Astrocyte (in vitro differentiated cells and primary cell): ENCODE data around the gene AFF2. TPM values are rescaled to one million over a fixed set of nuclear protein-coding genes. Genes with fewer than 3 reads are reported as not detected.
A peak's percentile ranks its signal among the peaks of the same experiment; 100 is the strongest.

Source experiments
- DNase-seq: peaks from one replicate; pipeline ENCODE4 v3.0.0-alpha.2; 2010; ENCODE audit warnings: low read depth
- FAIRE-seq: peaks from 2 replicates; lab custom pipeline; 2011; peaks lifted over from hg19 to GRCh38; lab: Jason Lieb, UNC
- H2AFZ ChIP-seq: 2 replicates; pipeline ENCODE4 v1.6.0; 2012; ENCODE audit warnings: low read depth, low read length, inconsistent platforms
- H3K27ac ChIP-seq: 2 replicates; pipeline ENCODE4 v1.5.1; 2011; ENCODE audit warnings: low read depth, low read length, inconsistent platforms
- H3K27me3 ChIP-seq: 2 replicates; pipeline ENCODE4 v1.6.0; 2011; ENCODE audit warnings: low read length, inconsistent platforms; ENCODE audit not compliant: insufficient read depth
- H3K36me3 ChIP-seq: 2 replicates; pipeline ENCODE4 v1.5.1; 2011; ENCODE audit warnings: low read length, inconsistent platforms; ENCODE audit not compliant: insufficient read depth
- H3K4me1 ChIP-seq: 2 replicates; pipeline ENCODE4 v1.5.1; 2011; ENCODE audit warnings: low read length, inconsistent platforms; ENCODE audit not compliant: insufficient read depth
- H3K4me2 ChIP-seq: 2 replicates; pipeline ENCODE4 v1.6.0; 2012; ENCODE audit warnings: low read length, inconsistent platforms
- H3K4me3 ChIP-seq: 2 replicates; pipeline ENCODE4 v1.5.1; 2011; ENCODE audit warnings: low read depth, mild to moderate bottlenecking, low read length, inconsistent platforms; ENCODE audit not compliant: insufficient read depth
- H3K79me2 ChIP-seq: 2 replicates; pipeline ENCODE4 v1.6.0; 2012; ENCODE audit warnings: mild to moderate bottlenecking, low read length, inconsistent platforms; ENCODE audit not compliant: insufficient read depth
- H3K9ac ChIP-seq: 2 replicates; pipeline ENCODE4 v1.6.0; 2012; ENCODE audit warnings: mild to moderate bottlenecking, low read length, inconsistent platforms
- H3K9me3 ChIP-seq: 2 replicates; pipeline ENCODE4 v1.5.1; 2012; ENCODE audit warnings: low read depth, mild to moderate bottlenecking, low read length, inconsistent platforms; ENCODE audit not compliant: insufficient read depth
- H4K20me1 ChIP-seq: 2 replicates; pipeline ENCODE4 v1.6.0; 2012; ENCODE audit warnings: low read length, inconsistent platforms; ENCODE audit not compliant: insufficient read depth
- H3K27ac Mint-ChIP-seq: one replicate; pipeline ENCODE4 v1.8.0; 2021; ENCODE audit warnings: mild to moderate bottlenecking, mixed read lengths; ENCODE audit not compliant: unreplicated experiment
- H3K27me3 Mint-ChIP-seq: one replicate; pipeline ENCODE4 v1.8.0; 2021; ENCODE audit warnings: low read depth, mixed read lengths; ENCODE audit not compliant: unreplicated experiment
- H3K36me3 Mint-ChIP-seq: one replicate; pipeline ENCODE4 v1.8.0; 2021; ENCODE audit warnings: low read depth, mixed read lengths; ENCODE audit not compliant: unreplicated experiment
- H3K4me1 Mint-ChIP-seq: one replicate; pipeline ENCODE4 v1.8.0; 2021; ENCODE audit warnings: low read depth, mixed read lengths; ENCODE audit not compliant: unreplicated experiment
- H3K4me3 Mint-ChIP-seq: one replicate; pipeline ENCODE4 v1.8.0; 2021; ENCODE audit warnings: mild to moderate bottlenecking, moderate library complexity, mixed read lengths; ENCODE audit not compliant: unreplicated experiment
- H3K9me3 Mint-ChIP-seq: one replicate; pipeline ENCODE4 v1.8.0; 2021; ENCODE audit warnings: mild to moderate bottlenecking, mixed read lengths; ENCODE audit not compliant: unreplicated experiment
- CTCF ChIP-seq: IDR thresholded peaks from 2 replicates; pipeline ENCODE4 v1.5.1; 2011; ENCODE audit warnings: low read depth, mild to moderate bottlenecking, inconsistent platforms, low read length, moderate library complexity; ENCODE audit not compliant: insufficient read depth
- EZH2 ChIP-seq: IDR thresholded peaks from 2 replicates; pipeline ENCODE4 v1.6.1; 2012; ENCODE audit warnings: mild to moderate bottlenecking, low read length, inconsistent platforms; ENCODE audit not compliant: insufficient read depth
- total RNA-seq: library from RNA; stranded (reverse); gene quantifications from 2 replicates; pipeline ENCODE4 v1.2.1, GENCODE V29; 2021

Gene AFF2
- total RNA-seq, 1 donor from 2014 or later, result 8.3 TPM

- Histone ChIP-seq H4K20me1 (no peaks in the 10 kb centered on the region), H3K36me3 (no peaks in the 10 kb centered on the region), H3K4me1 (peaks cover 4% of the 10 kb centered on the region), H3K4me3 (no peak overlapping the region), H3K27me3 (no peaks in the 10 kb centered on the region), H3K9ac (no peak overlapping the region), H3K4me2 (no peak overlapping the region), H2AFZ (no peak overlapping the region), H3K27ac (no peak overlapping the region), H3K9me3 (no peaks in the 10 kb centered on the region), H3K79me2 (no peaks in the 10 kb centered on the region)
- no peak for FAIRE-seq
- H3K27me3 Mint-ChIP-seq, result no peaks in the 10 kb centered on the region
- H3K27ac Mint-ChIP-seq, result no peak overlapping the region
- DNase-seq, result peak; percentile 58
- no peaks in the 10 kb centered on the region for H3K36me3 Mint-ChIP-seq
- no peak for TF ChIP-seq CTCF
- no peak for TF ChIP-seq EZH2
- no peaks in the 10 kb centered on the region for H3K9me3 Mint-ChIP-seq
- no peak overlapping the region for H3K4me3 Mint-ChIP-seq
- H3K4me1 Mint-ChIP-seq, result no peaks in the 10 kb centered on the region
These were observed 543.0 kb downstream of the AFF2 start for GRCh38 chrX:149043401-149043800.

GRCh38 chrX:149044471-149044870 is 544.1 kb downstream of the AFF2 start:
- H3K27me3 ChIP-seq, result no peaks in the 10 kb centered on the region
- H3K36me3 ChIP-seq, result no peaks in the 10 kb centered on the region
- H3K27ac Mint-ChIP-seq, result no peak overlapping the region
- no peak overlapping the region for H3K4me3 Mint-ChIP-seq
- no peaks in the 10 kb centered on the region for H3K79me2 ChIP-seq
- H3K9me3 Mint-ChIP-seq, result no peaks in the 10 kb centered on the region
- H3K9ac ChIP-seq, result no peak overlapping the region
- no peaks in the 10 kb centered on the region for H3K36me3 Mint-ChIP-seq
- H3K27me3 Mint-ChIP-seq, result no peaks in the 10 kb centered on the region
- no peak overlapping the region for H3K4me2 ChIP-seq
- H3K9me3 ChIP-seq, result no peaks in the 10 kb centered on the region
- no peak for DNase-seq
- peaks cover 4% of the 10 kb centered on the region for H3K4me1 ChIP-seq
- no peak overlapping the region for H2AFZ ChIP-seq
- H4K20me1 ChIP-seq, result no peaks in the 10 kb centered on the region
- no peak overlapping the region for H3K4me3 ChIP-seq
- H3K4me1 Mint-ChIP-seq, result no peaks in the 10 kb centered on the region
- peak; percentile 87 for FAIRE-seq
- TF ChIP-seq EZH2 (no peak), CTCF (no peak)
- H3K27ac ChIP-seq, result no peak overlapping the region

GRCh38 chrX:149045645-149046210 is 545.3 kb downstream of the AFF2 start:
- peak; percentile 99 for FAIRE-seq
- no peak overlapping the region for H3K4me2 ChIP-seq
- TF ChIP-seq EZH2, result no peak
- TF ChIP-seq CTCF, result no peak
- no peaks in the 10 kb centered on the region for H3K9me3 Mint-ChIP-seq
- peaks cover 3% of the 10 kb centered on the region for H3K4me1 ChIP-seq
- H3K4me3 ChIP-seq, result no peak overlapping the region
- H3K36me3 ChIP-seq, result no peaks in the 10 kb centered on the region
- H3K27ac ChIP-seq, result no peak overlapping the region
- no peaks in the 10 kb centered on the region for H3K27me3 ChIP-seq
- no peaks in the 10 kb centered on the region for H4K20me1 ChIP-seq
- H3K27me3 Mint-ChIP-seq, result no peaks in the 10 kb centered on the region
- DNase-seq, result no peak
- H3K9me3 ChIP-seq, result no peaks in the 10 kb centered on the region
- no peaks in the 10 kb centered on the region for H3K36me3 Mint-ChIP-seq
- no peak overlapping the region for H3K9ac ChIP-seq
- no peak overlapping the region for H2AFZ ChIP-seq
- no peaks in the 10 kb centered on the region for H3K4me1 Mint-ChIP-seq
- no peak overlapping the region for H3K4me3 Mint-ChIP-seq
- H3K27ac Mint-ChIP-seq, result no peak overlapping the region
- no peaks in the 10 kb centered on the region for H3K79me2 ChIP-seq
